ENCODE measurements around the gene REEP6.

The REEP6 gene

GRCh38 chr19:1491114-1491848 is at the start of gene REEP6:
TSS of gene REEP6 (plus strand) at chr19:1491181. CDS start at chr19:1491270, 89 bp downstream.
- in situ Hi-C loops (cut with MboI; ENCODE audit: low sequenced_read_pairs), result no loop called here

- in situ Hi-C loops (cut with MboI; ENCODE audit: low sequenced_read_pairs), result no loop called here
These were observed 49.1 kb upstream of the REEP6 start for GRCh38 chr19:1441677-1442438.

- in situ Hi-C loops (cut with MboI; ENCODE audit: low sequenced_read_pairs), result no loop called here
These were observed 45.6 kb upstream of the REEP6 start for GRCh38 chr19:1445185-1445931.

GRCh38 chr19:1445932-1446712 is 44.9 kb upstream of the REEP6 start:
- in situ Hi-C loops (cut with MboI; ENCODE audit: low sequenced_read_pairs), result no loop called here

- in situ Hi-C loops (cut with MboI; ENCODE audit: low sequenced_read_pairs), result no loop called here
These were observed 44.1 kb upstream of the REEP6 start for GRCh38 chr19:1446713-1447481.

- in situ Hi-C loops (cut with MboI; ENCODE audit: low sequenced_read_pairs), result no loop called here
These were observed 43.5 kb upstream of the REEP6 start for GRCh38 chr19:1447504-1447903.

GRCh38 chr19:1447944-1448343 is 43.0 kb upstream of the REEP6 start:
- in situ Hi-C loops (cut with MboI; ENCODE audit: low sequenced_read_pairs), result no loop called here

GRCh38 chr19:1449467-1450442 is 41.2 kb upstream of the REEP6 start, which contains the start of gene APC2:
TSS of gene APC2 (plus strand) at chr19:1450121. CDS start at chr19:1453002, 2,881 bp downstream.
- in situ Hi-C loops (cut with MboI; ENCODE audit: low sequenced_read_pairs), result no loop called here

- in situ Hi-C loops (cut with MboI; ENCODE audit: low sequenced_read_pairs), result no loop called here
These were observed 39.9 kb upstream of the REEP6 start for GRCh38 chr19:1450735-1451731.

GRCh38 chr19:1451916-1452801 is 38.8 kb upstream of the REEP6 start:
- in situ Hi-C loops (cut with MboI; ENCODE audit: low sequenced_read_pairs), result no loop called here

GRCh38 chr19:1452802-1453524 is 38.0 kb upstream of the REEP6 start:
- in situ Hi-C loops (cut with MboI; ENCODE audit: low sequenced_read_pairs), result no loop called here

GRCh38 chr19:1453525-1454364 is 37.2 kb upstream of the REEP6 start:
- in situ Hi-C loops (cut with MboI; ENCODE audit: low sequenced_read_pairs), result no loop called here

- in situ Hi-C loops (cut with MboI; ENCODE audit: low sequenced_read_pairs), result no loop called here
These were observed 36.0 kb upstream of the REEP6 start for GRCh38 chr19:1455002-1455335.

GRCh38 chr19:1455336-1456120 is 35.5 kb upstream of the REEP6 start:
- in situ Hi-C loops (cut with MboI; ENCODE audit: low sequenced_read_pairs), result no loop called here

All from HL-60/S4 treated with retinoic acid at 250 ng/mL for 4 days and 3 days (cell line).